GM12892 (cell line): ENCODE data around the gene ENSA.

Source experiments
- POLR2A ChIP-seq: IDR thresholded peaks from 2 replicates; pipeline ENCODE4 v1.6.1; 2011; ENCODE audit warnings: low read depth, low read length, control low read depth
- POLR2AphosphoS5 ChIP-seq: IDR thresholded peaks from 2 replicates; pipeline ENCODE4 v1.6.1; 2011; ENCODE audit warnings: low read depth, low read length, control low read depth
- TAF1 ChIP-seq: IDR thresholded peaks from 2 replicates; pipeline ENCODE4 v1.6.1; 2011; ENCODE audit warnings: low read depth, mild to moderate bottlenecking, control low read depth, low read length, borderline replicate concordance

DNA sequence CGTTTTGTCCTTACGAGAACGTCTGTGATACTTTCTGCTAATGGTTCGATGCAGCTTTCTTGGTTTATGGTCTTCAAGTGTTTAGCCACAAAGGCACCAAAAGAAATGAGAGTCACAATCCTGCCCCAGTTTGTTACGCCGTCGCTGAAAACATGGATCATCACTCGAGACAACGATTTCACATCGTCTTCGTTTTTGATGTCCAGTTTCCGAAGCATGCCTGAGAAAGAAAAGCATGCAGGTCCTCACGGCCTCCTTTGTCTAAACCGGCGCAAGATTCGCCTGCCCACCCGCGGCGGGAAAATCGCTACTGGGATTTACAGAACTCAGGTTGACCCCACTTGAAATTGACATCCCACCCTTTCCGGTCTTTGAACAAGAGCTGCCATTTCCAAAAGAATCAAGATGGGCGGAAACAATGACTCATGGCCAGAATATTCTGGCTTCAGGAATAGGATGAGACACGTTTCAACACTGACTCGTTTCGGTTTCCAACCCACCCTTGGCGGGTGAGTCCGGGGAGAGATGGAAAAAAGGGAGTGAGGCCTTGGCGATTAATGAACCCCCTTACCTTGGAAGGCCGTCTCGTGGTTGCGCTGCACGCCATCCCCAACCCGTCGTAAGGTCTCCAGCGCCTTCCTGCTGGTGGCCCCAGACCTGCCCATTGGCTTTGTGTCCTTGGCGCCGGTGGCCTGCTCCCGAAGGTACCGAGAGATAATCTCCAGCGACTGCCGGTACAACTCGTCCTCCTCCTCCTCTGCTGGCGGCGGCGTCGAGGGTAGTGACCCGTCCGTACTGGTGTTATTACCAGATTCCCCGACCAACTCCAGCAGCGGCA is 50.9 kb downstream of the ENSA start:
- no peak; the same call in 1 of the 2 replicates for TF ChIP-seq POLR2AphosphoS5
- TF ChIP-seq POLR2A, result peak; percentile 36; the same call in 1 of the 2 replicates
- peak; percentile 33; the same call in 1 of the 2 replicates for TF ChIP-seq TAF1
